ENCODE measurements around the gene EFHD2. TPM values are rescaled to one million over a fixed set of nuclear protein-coding genes. Genes with fewer than 3 reads are reported as not detected.

Gene EFHD2
- total RNA-seq, 1 donor from 2014 or later: 26.0 TPM

DNA sequence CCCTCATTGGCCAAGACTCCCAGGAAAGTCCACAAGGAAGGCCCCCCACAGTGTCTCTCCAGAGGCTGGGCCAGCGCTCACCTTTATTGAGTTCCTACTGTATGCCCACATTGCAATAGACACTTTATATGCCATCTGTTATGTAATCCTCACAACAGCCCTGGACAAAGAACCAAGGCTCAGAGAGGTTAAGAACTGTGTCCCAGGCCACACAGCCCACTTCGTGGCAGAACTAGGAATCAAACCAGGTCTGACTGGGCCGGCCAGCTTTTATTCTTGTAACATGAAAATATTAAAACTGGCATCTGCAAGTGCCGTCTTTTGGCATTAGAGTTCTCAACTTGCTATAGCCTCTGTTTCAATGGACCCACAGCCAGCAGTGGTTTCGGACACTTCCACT, 33.1 kb downstream of the EFHD2 start:
- Histone ChIP-seq H4K20me1 (ENCODE audit: insufficient read depth, low read length) (no peaks in the 10 kb centered on the region), H3K36me3 (ENCODE audit: insufficient read depth, low read length) (no peaks in the 10 kb centered on the region), H3K4me1 (ENCODE audit: insufficient read depth, low read length) (no peaks in the 10 kb centered on the region), H3K27me3 (ENCODE audit: insufficient read depth, low read length) (peaks cover 4% of the 10 kb centered on the region), H2AFZ (ENCODE audit: low read depth, low read length) (no peak overlapping the region), H3K9ac (ENCODE audit: low read length) (no peak overlapping the region), H3K4me2 (ENCODE audit: low read length) (no peak overlapping the region), H3K27ac (ENCODE audit: low read depth, low read length) (no peak overlapping the region), H3K79me2 (ENCODE audit: insufficient read depth, low read length) (no peaks in the 10 kb centered on the region), H3K9me3 (ENCODE audit: insufficient read depth, low read depth, low read length) (no peaks in the 10 kb centered on the region), H3K4me3 (ENCODE audit: insufficient read depth, low read depth, low read length) (no peak overlapping the region)
- H3K27ac Mint-ChIP-seq (ENCODE audit: unreplicated experiment): no peak overlapping the region
- DNase-seq (ENCODE audit: low read depth): no peak
- FAIRE-seq: no peak
- H3K4me1 Mint-ChIP-seq (ENCODE audit: low read depth, unreplicated experiment): no peaks in the 10 kb centered on the region
- no peak overlapping the region for H3K4me3 Mint-ChIP-seq (ENCODE audit: unreplicated experiment)
- TF ChIP-seq, protein P1, sequence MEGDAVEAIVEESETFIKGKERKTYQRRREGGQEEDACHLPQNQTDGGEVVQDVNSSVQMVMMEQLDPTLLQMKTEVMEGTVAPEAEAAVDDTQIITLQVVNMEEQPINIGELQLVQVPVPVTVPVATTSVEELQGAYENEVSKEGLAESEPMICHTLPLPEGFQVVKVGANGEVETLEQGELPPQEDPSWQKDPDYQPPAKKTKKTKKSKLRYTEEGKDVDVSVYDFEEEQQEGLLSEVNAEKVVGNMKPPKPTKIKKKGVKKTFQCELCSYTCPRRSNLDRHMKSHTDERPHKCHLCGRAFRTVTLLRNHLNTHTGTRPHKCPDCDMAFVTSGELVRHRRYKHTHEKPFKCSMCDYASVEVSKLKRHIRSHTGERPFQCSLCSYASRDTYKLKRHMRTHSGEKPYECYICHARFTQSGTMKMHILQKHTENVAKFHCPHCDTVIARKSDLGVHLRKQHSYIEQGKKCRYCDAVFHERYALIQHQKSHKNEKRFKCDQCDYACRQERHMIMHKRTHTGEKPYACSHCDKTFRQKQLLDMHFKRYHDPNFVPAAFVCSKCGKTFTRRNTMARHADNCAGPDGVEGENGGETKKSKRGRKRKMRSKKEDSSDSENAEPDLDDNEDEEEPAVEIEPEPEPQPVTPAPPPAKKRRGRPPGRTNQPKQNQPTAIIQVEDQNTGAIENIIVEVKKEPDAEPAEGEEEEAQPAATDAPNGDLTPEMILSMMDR (IDR thresholded peaks at IDR 0.05; ENCODE audit: insufficient read depth, low read depth, low read length): no peak
- TF ChIP-seq EZH2 (IDR thresholded peaks at IDR 0.05; ENCODE audit: insufficient read depth, low read length): no peak
- H3K27me3 Mint-ChIP-seq (ENCODE audit: low read depth, unreplicated experiment): peaks cover 32% of the 10 kb centered on the region
- H3K9me3 Mint-ChIP-seq (ENCODE audit: unreplicated experiment): no peaks in the 10 kb centered on the region
- H3K36me3 Mint-ChIP-seq (ENCODE audit: low read depth, unreplicated experiment): no peaks in the 10 kb centered on the region

DNA sequence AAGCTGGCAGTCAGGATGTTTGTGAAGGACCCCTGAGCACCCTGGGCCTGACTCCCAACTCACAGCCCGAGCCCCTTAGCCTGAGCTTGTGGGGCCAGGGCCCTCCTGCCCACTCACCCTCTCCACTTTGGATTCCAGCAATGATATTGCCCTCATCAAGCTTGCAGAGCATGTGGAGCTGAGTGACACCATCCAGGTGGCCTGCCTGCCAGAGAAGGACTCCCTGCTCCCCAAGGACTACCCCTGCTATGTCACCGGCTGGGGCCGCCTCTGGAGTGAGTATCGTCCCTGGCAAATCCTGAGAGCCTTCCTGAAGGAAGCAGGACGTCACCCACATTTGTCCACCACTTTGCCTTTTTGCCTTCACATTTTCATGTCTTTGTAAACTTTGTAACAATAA, 33.6 kb downstream of the EFHD2 start:
- Mint-ChIP-seq H3K4me1 (ENCODE audit: low read depth, unreplicated experiment) (no peaks in the 10 kb centered on the region), H3K9me3 (ENCODE audit: unreplicated experiment) (no peaks in the 10 kb centered on the region), H3K4me3 (ENCODE audit: unreplicated experiment) (no peak overlapping the region), H3K36me3 (ENCODE audit: low read depth, unreplicated experiment) (no peaks in the 10 kb centered on the region), H3K27ac (ENCODE audit: unreplicated experiment) (no peak overlapping the region), H3K27me3 (ENCODE audit: low read depth, unreplicated experiment) (peaks cover 34% of the 10 kb centered on the region)
- no peak overlapping the region for H2AFZ ChIP-seq (ENCODE audit: low read depth, low read length)
- DNase-seq (ENCODE audit: low read depth): no peak
- no peaks in the 10 kb centered on the region for H4K20me1 ChIP-seq (ENCODE audit: insufficient read depth, low read length)
- no peaks in the 10 kb centered on the region for H3K36me3 ChIP-seq (ENCODE audit: insufficient read depth, low read length)
- H3K4me1 ChIP-seq (ENCODE audit: insufficient read depth, low read length): no peaks in the 10 kb centered on the region
- no peak overlapping the region for H3K27ac ChIP-seq (ENCODE audit: low read depth, low read length)
- FAIRE-seq: no peak
- no peak overlapping the region for H3K4me3 ChIP-seq (ENCODE audit: insufficient read depth, low read depth, low read length)
- no peaks in the 10 kb centered on the region for H3K79me2 ChIP-seq (ENCODE audit: insufficient read depth, low read length)
- peaks cover 4% of the 10 kb centered on the region for H3K27me3 ChIP-seq (ENCODE audit: insufficient read depth, low read length)
- H3K9ac ChIP-seq (ENCODE audit: low read length): no peak overlapping the region
- no peak for TF ChIP-seq EZH2 (IDR thresholded peaks at IDR 0.05; ENCODE audit: insufficient read depth, low read length)
- TF ChIP-seq, protein P1 (IDR thresholded peaks at IDR 0.05; ENCODE audit: insufficient read depth, low read depth, low read length): no peak
- no peak overlapping the region for H3K4me2 ChIP-seq (ENCODE audit: low read length)
- H3K9me3 ChIP-seq (ENCODE audit: insufficient read depth, low read depth, low read length): no peaks in the 10 kb centered on the region

DNA sequence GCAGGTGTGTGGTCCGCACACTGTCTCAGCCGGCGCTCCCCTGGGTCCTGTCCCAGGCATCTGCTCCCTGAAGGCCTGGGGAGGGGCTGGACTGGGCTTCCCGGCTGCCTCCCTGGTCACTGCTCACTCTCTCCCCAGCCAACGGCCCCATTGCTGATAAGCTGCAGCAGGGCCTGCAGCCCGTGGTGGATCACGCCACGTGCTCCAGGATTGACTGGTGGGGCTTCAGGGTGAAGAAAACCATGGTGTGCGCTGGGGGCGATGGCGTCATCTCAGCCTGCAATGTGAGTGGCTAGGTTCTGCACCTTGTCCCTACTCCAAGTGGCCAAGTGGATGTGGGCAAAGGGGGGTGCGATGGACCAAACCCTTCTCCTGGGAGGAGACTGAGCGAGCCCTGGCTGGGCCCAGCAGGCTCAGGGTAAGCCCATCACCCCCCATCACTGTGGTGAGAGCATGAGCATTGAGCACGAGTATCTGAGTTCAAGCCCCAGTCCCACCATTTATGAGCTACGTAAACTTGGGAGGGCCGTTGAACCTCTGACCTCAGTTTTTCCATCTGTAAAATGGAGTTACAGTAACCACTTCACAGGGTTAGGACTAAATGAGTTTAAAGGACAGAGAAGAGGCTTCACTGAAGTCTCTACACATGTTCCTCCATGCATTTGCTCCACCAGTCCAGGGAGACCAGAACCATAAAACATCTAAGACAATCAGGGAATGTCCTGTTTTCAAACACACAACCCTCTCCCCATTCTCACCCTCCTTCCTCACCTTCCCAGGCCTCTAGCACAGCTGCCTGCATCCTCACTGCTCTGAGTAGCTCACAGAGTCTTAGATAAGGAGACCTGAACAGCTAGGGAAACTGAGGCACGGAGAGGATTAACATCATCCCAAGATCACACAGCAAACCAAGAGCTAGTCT, 35.0 kb downstream of the EFHD2 start:
- Histone ChIP-seq H3K36me3 (ENCODE audit: insufficient read depth, low read length) (no peaks in the 10 kb centered on the region), H3K27ac (ENCODE audit: low read depth, low read length) (no peak overlapping the region), H3K79me2 (ENCODE audit: insufficient read depth, low read length) (no peaks in the 10 kb centered on the region), H3K4me2 (ENCODE audit: low read length) (no peak overlapping the region), H3K9me3 (ENCODE audit: insufficient read depth, low read depth, low read length) (no peaks in the 10 kb centered on the region), H3K9ac (ENCODE audit: low read length) (no peak overlapping the region), H3K4me1 (ENCODE audit: insufficient read depth, low read length) (no peaks in the 10 kb centered on the region), H2AFZ (ENCODE audit: low read depth, low read length) (no peak overlapping the region), H3K4me3 (ENCODE audit: insufficient read depth, low read depth, low read length) (no peak overlapping the region), H4K20me1 (ENCODE audit: insufficient read depth, low read length) (no peaks in the 10 kb centered on the region), H3K27me3 (ENCODE audit: insufficient read depth, low read length) (peaks cover 4% of the 10 kb centered on the region)
- Mint-ChIP-seq H3K27me3 (ENCODE audit: low read depth, unreplicated experiment) (peaks cover 29% of the 10 kb centered on the region), H3K4me1 (ENCODE audit: low read depth, unreplicated experiment) (no peaks in the 10 kb centered on the region), H3K36me3 (ENCODE audit: low read depth, unreplicated experiment) (no peaks in the 10 kb centered on the region), H3K27ac (ENCODE audit: unreplicated experiment) (no peak overlapping the region), H3K4me3 (ENCODE audit: unreplicated experiment) (no peak overlapping the region), H3K9me3 (ENCODE audit: unreplicated experiment) (no peaks in the 10 kb centered on the region)
- DNase-seq (ENCODE audit: low read depth) (no peak), FAIRE-seq (no peak)
- TF ChIP-seq, protein P1 (IDR thresholded peaks at IDR 0.05; ENCODE audit: insufficient read depth, low read depth, low read length): no peak
- TF ChIP-seq EZH2 (IDR thresholded peaks at IDR 0.05; ENCODE audit: insufficient read depth, low read length): no peak
